GM06990 (cell line): Measurements from ENCODE around the gene IRF9.

Experiments used
- DNase-seq: peaks from one replicate; pipeline ENCODE4 v3.0.0-alpha.2; 2011; ENCODE audit not compliant: insufficient read length; ENCODE audit errors: extremely low read depth
- H3K27me3 ChIP-seq: replicated peaks from 2 replicates; pipeline ENCODE4 v1.6.0; 2011; ENCODE audit warnings: low read length; ENCODE audit not compliant: control insufficient read depth, insufficient read depth
- H3K36me3 ChIP-seq: 2 replicates; pipeline ENCODE4 v1.5.1; 2011; ENCODE audit warnings: low read length; ENCODE audit not compliant: control insufficient read depth, insufficient read depth
- H3K4me3 ChIP-seq: replicated peaks from 2 replicates; pipeline ENCODE4 v1.5.1; 2011; ENCODE audit warnings: low read depth, mild to moderate bottlenecking, control low read depth, low read length
- TF ChIP-seq, protein P1 (sequence below): IDR thresholded peaks from 2 replicates; pipeline ENCODE4 v1.5.1; 2011; ENCODE audit warnings: low read length, control low read depth, mild to moderate bottlenecking, inconsistent platforms; ENCODE audit not compliant: insufficient read depth, poor library complexity, severe bottlenecking

Gene IRF9

DNA sequence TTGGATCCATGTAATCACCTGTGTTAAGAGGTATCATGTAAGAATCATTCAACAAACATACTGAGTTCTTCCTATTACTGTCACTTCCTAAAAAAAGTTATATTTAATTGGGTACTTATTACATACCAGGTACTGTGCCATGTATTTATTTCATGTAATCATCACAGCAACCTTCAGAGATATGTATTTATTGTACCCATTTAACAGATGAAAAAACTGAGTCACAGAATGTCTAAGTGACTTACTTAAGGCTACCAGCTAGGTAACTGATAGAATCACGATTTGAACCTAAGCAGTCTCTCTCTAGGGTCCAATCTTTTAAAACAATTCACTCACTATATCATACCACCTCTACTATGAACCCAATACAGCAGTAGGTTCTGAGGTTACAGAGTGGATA is 16.6 kb upstream of the IRF9 start:
- H3K27me3 ChIP-seq, result no peaks in the 10 kb centered on the region
- peak overlapping the region; percentile 100 for H3K4me3 ChIP-seq
- no peak for DNase-seq
- H3K36me3 ChIP-seq, result peaks cover 17% of the 10 kb centered on the region
- TF ChIP-seq, protein P1, sequence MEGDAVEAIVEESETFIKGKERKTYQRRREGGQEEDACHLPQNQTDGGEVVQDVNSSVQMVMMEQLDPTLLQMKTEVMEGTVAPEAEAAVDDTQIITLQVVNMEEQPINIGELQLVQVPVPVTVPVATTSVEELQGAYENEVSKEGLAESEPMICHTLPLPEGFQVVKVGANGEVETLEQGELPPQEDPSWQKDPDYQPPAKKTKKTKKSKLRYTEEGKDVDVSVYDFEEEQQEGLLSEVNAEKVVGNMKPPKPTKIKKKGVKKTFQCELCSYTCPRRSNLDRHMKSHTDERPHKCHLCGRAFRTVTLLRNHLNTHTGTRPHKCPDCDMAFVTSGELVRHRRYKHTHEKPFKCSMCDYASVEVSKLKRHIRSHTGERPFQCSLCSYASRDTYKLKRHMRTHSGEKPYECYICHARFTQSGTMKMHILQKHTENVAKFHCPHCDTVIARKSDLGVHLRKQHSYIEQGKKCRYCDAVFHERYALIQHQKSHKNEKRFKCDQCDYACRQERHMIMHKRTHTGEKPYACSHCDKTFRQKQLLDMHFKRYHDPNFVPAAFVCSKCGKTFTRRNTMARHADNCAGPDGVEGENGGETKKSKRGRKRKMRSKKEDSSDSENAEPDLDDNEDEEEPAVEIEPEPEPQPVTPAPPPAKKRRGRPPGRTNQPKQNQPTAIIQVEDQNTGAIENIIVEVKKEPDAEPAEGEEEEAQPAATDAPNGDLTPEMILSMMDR, result no peak

DNA sequence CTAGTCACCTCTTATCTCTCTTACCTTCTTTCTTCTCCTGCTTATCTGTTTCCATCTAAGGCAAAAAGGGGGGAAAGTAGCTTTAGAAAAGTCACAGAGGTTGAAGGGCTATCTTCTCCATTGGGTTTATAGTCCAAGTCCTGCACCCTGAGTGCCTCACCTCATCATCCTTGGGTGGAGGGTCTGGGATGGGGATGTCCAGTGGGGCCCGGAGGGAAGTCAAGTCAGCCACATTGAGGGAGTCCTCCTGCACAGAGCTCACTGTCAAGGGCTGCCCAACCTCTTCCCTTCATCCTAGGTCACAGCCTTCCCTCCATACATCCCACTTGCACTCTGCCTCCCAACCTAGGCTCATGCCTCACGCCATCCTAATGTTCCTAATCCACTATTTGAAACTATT is 15.8 kb upstream of the IRF9 start:
- Histone ChIP-seq H3K4me3 (peak overlapping the region; percentile 100), H3K36me3 (peaks cover 20% of the 10 kb centered on the region), H3K27me3 (no peaks in the 10 kb centered on the region)
- TF ChIP-seq, protein P1, result no peak
- no peak for DNase-seq

DNA sequence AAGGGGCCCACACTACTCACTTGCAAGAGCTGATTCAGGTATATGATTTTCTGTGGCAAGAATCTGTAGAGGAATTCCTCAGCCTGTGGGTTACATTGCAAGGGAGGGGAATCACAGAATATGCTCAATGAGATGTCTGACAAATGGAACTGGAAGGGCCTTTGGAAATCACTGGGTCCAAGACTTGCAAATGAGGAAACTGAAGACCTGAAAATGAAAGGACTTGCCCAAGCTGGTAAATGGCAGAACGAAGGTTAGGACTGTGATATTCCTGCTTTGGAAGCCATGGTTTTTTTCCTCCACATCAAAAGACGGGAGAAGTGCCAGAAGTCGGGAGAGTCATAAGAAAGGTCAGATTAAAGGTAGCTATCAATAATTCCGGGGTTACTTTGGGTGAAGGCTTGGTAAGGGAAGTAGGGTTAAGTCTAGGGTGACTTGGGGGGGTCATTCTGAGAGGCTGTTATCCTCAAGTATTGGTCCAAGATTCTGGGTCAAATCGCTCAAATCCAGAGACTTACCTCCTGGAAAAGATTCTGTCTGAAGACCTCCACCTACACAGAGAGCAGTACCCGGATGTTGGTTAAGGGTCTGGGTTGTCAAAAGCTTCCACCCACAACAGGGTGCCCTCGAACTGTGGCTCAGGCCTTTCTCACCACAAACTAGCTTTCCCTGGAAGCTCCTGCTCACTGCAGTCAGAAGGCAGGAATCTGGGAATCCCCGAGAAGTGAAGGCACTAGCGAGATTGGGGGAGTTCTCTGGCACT is 15.2 kb upstream of the IRF9 start:
- H3K36me3 ChIP-seq, result peaks cover 26% of the 10 kb centered on the region
- no peak for DNase-seq
- H3K4me3 ChIP-seq, result peak overlapping the region; percentile 100
- H3K27me3 ChIP-seq, result no peaks in the 10 kb centered on the region
- TF ChIP-seq, protein P1, result no peak

DNA sequence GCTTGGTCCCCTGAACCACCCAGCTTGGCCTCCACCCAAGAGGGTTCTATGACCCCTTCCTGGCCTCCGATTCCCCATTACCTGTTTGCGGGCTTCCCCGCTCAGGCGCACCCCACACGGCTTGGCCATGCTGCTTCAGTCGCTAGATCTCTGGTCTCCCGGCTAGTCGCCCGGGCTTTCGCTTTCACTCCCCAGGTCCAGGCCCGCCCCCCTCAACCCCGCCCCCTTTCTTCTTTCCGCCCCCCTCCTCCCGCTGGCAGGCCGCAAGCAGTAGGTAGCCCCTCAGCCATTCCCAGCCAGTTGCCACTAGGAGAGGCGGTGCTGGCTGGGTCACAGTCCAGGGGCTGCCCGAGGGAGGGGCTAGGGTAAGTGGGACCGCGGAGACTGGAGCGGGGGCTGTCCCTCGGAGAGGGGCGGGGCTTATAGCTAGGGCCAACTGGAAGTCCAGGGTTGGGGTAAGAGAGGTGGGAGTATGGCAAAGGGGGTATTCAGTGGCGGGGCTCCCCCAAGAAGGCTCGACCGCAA is 14.6 kb upstream of the IRF9 start, which contains the start of gene PSME2:
PSME2 (minus strand) TSS at position 158 of the 525 bp plus-strand sequence; CDS start at position 129, 29 bp downstream.
- H3K4me3 ChIP-seq, result peak within 1 kb of the TSS; percentile 100
- peak; percentile 95 for DNase-seq
- TF ChIP-seq, protein P1, result no peak
- H3K27me3 ChIP-seq, result no peaks in the 10 kb centered on the region
- H3K36me3 ChIP-seq, result peaks cover 32% of the 10 kb centered on the region

DNA sequence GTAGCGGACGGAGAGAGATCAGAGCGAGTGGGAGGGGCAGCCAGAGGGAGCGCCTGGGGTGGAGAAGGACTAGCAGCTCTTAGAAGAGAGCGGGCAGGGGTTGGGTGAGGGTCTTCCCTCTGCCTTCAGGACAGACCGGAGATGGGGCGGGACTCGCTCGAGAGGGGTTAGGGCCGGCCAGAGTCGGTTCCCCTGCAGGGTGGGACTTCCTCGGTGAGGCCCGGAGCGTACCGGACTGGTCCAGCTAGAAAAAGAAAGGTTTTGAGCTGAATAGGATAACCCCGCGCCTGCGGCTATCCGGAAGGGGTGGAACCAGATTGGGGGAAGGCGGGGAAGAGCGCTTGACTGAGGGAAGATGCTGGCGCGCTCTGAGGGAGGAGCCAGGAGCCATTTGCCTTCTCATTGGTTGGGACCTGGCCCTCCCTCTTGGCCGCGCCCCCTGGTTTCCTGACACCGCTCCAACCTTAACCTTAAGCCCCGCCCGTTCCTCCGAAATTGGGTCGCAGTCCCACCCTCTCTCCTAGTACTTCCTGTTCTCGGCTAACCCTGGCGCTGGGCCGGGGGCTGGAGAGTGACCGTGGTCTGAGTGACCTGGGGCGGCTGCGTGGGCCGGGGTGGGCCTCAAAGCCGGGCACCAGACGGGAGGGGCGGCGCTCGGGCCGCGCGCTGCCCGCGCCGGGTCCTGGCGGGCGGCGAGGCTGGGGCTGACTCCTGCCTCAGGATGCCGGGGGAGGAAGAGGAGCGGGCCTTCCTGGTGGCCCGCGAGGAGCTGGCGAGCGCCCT is 13.9 kb upstream of the IRF9 start, which contains the start of gene RNF31:
RNF31 (plus strand) TSS at position 521 of the 783 bp plus-strand sequence; CDS start at position 722, 201 bp downstream.
- H3K36me3 ChIP-seq, result peaks cover 37% of the 10 kb centered on the region
- TF ChIP-seq, protein P1, result no peak
- peak within 1 kb of the TSS; percentile 100 for H3K4me3 ChIP-seq
- peak; percentile 93 for DNase-seq
- no peaks in the 10 kb centered on the region for H3K27me3 ChIP-seq
